Limb (tissue), 2 donors: Measurements from ENCODE around the gene SPN.
"Not testable (repeated sequence)": the region's sequence is repeated elsewhere in the genome, so short reads cannot be mapped to it uniquely, and the experiment has no call there.

Experiments used
- DNase-seq, 2 donors: peaks; one replicate each; pipeline ENCODE4 v3.0.0-alpha.2; 2016; ENCODE audit errors: extremely low spot score in 2 of 2

Gene SPN

GRCh38 chr16:29701214-29701555 lies 38.1 kb downstream of the SPN start:
- DNase-seq, result no peak

GRCh38 chr16:29702269-29702668 lies 39.2 kb downstream of the SPN start:
- no peak for DNase-seq

- no peak for DNase-seq
These were observed 42.0 kb downstream of the SPN start for GRCh38 chr16:29705030-29705429.

- DNase-seq, result not testable (repeated sequence)
These were observed 44.1 kb downstream of the SPN start for GRCh38 chr16:29707160-29707559.

GRCh38 chr16:29708917-29709600 lies 46.0 kb downstream of the SPN start:
- DNase-seq, result no peak

- DNase-seq, result not testable (repeated sequence)
These were observed 46.6 kb downstream of the SPN start for GRCh38 chr16:29709657-29710056.

- peak; percentile 36 to 66 for DNase-seq
These were observed 47.5 kb downstream of the SPN start for GRCh38 chr16:29710227-29711219.

GRCh38 chr16:29712809-29713208 lies 49.8 kb downstream of the SPN start:
- DNase-seq, result no peak

GRCh38 chr16:29714396-29714795 lies 51.3 kb downstream of the SPN start:
- DNase-seq, result no peak

- no peak for DNase-seq
These were observed 51.9 kb downstream of the SPN start for GRCh38 chr16:29714972-29715371.

GRCh38 chr16:29717113-29717512 lies 54.1 kb downstream of the SPN start:
- no peak for DNase-seq

- no peak for DNase-seq
These were observed 56.0 kb downstream of the SPN start for GRCh38 chr16:29719063-29719462.
